HG03520 (cell line): ENCODE results near the gene TMEM147.

ENCODE experiments used
- ATAC-seq: cut with Tn5 transposase; IDR thresholded peaks from one replicate; pipeline ENCODE4 v1.9.1; 2021; ENCODE audit warnings: mild to moderate bottlenecking, moderate library complexity; ENCODE audit not compliant: unreplicated experiment

The TMEM147 gene

DNA sequence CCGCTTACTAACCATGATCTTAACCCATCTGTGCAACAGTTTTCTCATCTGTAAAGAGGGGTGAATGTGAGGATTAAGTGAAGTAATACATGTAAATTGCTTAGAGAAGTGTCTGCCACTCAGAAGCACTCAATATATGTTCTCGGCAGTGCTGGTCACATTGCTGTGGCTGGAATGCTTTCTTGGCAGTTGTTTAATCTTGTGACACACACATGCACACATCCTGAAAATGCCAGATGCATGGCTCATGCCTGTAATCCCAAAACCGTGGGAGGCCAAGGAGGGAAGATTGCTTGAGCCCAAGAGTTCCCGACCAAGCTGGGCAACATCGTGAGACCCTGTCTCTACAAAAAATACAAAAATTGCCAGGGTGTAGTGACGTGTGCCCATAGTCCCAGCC lies 27.1 kb upstream of the TMEM147 start:
- no peak for ATAC-seq

DNA sequence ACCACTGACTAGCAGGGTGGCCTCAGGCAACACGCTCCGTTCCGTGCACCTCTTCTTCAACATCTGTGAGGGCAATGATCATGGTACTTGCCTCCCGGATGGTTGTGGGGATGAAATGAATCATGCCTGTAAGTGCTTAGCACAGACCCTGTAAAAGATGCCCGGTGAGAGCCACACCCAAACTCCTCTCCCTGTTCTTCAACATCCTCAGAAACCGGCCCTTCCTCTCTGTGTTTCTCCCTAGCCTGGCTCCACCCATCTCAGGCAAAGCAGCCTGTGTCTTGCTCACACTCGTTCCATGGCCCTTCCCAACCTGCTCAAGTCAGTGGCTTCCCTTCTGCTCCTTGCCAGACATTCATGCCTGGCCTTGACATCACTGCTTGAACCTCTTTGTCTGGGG lies 26.1 kb upstream of the TMEM147 start:
- ATAC-seq = no peak

DNA sequence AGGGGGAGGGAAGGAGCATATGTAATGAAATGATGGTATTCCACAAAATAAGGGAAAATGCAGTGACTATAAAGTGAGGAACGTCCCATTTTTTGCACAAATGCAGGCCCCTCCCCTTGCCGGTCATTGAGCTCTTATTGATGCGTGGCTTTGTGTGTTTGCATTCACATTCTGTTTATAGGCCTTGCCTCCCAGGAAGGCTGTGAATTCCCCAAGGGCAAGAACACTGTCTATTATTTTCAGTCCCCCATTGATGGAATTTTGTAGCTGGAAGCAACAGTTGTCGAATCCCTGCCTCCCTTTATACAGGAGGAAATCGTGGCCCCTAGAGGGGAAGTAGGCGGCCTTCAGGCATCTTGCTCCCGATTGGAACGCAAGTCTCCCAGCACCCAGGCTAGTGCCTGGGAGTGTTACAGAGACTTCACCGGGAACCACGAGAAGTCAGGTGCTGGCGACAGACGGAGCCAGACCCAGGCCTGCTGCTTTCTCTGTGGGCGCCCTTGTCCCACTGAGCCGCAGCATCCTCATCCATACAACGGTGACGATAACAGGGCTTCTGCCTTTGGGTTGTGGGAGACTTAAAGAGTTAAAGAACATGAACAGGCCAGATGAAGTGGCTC lies 24.2 kb upstream of the TMEM147 start:
- ATAC-seq = no peak

DNA sequence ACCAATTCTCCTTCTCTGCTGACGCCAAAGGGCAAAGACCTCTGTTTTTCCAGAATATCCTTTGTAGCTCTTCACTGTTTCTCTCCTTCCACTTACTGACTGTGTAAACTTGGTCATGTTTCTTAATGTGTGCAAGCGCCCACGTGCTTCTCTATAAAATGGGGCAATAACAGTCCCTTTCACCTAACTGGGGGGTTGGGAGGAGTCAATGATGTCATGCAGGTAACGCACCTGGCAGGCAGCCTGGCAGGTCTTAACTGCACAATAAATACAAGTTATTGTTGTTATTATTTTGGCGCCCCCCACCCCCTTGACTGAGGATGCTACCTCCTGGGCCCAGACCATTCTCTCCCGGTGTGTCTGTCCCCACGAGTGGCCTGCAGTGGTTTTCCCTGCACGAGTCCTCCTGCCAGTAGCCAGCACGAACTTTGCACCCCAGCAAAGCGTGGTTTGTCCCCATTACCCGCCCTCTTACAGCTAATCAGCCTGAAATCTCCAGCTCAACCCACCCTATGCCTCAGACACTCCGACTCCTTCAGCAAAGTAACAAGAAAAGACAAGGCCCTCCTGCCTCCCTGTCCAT lies 22.6 kb upstream of the TMEM147 start:
- ATAC-seq = no peak

DNA sequence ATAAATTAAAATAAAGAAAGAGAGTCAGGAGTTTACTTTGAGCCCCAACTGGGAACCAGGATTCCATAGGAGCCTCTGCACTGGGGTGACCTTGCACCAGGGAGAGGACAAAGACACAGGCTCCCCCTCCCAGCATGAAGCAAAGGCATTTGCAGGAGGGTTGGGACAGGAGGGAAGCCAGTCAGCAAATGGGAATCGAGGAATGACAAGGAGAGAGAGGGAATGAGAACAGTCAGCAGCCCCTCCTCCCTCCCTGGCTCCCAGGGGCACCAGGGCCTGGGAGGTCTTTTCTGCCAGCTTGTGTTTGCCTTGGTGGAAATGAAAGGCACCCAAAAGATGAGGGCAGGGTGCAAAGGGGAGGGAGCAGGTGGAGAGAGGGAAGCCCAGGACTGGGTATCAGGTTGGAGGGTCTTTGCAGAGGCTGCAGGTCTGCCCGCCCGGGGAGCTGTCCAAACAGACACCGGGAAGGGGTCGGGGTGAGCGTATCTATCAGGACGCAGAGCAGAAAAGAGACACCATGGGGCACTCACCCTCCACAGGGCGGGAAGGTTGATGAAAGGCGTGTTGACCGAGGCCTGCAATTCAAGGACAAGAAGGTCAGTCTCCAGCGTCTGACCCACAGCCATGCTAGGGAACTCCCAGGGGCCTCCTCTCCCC lies 21.1 kb upstream of the TMEM147 start:
- no peak for ATAC-seq

DNA sequence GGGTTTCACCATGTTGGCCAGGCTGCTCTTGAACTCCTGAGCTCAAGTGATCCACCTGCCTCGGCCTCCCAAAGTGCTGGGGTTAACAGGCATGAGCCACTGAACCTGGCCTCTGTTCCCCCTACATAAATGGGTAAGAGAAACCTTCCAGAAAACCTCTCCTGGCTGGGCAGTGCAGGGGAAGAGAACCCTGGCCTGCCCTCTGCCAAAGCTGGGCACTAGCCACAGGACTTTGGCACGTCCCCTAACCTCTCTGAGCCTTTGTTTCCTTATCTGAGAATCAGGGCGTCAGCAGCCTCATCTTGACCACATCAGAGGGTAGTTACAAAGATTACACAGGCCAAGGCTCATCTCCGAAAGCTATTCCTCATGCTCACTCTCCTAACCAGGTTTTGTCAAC lies 19.6 kb upstream of the TMEM147 start:
- no peak for ATAC-seq

DNA sequence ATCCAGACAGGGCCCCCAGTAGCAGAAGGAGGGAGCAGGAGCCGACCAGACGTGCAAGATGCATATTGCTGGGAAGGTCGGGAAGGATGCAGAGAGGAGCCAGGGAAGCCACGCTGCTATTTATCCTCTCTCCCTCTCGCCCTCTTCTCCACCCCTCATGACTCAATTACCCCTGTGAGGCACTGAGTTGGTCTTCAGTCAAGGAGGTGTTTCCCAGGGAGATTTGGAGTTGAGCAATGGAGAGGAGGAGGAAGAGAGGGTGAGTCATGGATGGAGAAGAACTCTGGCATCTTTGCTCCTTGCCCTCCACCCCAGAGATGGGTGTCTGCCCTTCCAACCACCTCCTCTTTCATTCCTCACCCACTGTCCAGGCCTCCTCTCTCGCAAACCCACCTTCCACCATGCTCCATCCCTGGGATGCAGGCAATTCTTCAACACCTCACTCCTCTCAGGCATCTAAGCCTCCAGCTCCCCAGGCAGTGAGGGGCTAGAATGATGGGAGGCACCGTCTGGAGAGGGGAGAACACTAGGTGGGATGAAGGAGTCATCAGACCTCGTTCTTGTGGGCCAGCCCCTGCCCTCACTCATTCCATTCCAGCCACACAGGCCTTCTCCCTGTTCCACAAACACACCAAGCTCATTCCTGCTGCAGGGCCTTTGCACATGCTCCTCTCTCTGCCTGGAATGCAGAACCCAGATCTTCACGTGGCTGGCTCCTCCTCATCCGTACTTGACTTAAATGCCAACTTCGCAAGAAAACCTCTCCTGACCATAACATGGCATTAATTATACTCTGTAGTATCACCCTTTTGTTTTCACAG lies 17.0 kb upstream of the TMEM147 start, which contains the start of gene SBSN:
TSS of gene SBSN (minus strand) at position 94 of the 821 bp plus-strand sequence. CDS start at position 64, 30 bp downstream.
- ATAC-seq = no peak

DNA sequence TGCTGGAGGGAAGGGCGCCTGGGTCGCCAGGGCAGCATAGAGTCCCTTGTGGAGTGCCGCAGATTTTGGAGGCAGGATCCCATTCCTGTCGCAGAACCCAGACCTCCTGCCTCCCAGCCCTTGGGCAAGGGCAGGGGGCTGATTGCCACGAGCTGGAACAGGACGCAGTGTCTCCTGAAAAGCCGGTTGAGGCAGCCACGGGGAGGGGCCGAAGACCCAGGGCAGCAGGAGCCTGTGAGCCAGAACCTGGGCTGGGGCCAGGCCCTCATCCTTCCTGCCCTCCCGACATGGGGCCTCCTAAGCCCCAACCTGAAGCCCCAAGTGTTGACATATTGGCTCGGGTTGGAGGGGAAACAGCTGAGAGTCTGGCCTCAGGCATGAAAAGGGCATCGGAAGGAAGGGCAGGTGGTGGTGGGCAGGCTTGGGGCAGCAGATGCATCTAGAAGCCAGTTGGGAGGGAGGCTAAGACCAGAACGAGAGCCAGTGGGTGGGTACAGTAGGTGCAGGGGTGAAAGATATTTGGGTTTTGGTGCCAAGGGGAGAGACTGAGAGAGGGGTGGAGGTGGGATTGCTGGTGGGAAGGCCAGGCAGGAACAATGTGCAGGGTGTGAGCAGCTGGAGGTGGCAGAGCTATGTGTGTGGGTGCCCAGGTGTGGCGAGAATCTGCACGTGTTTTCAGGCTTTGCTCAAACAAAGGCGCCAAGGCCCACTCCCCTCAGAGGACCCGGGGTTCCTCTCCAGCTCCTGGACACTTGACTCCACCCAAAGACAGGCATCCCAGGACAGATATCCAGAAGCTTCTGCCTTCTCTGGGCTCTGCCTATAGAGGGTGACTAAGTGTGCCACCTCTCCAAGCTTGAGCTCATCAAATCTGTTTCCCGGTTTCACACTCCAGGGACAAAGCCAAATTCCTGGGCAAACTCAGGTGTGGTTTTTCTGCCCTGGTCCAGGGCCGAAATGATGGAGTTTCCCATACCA lies 15.9 kb upstream of the TMEM147 start:
- no peak for ATAC-seq

DNA sequence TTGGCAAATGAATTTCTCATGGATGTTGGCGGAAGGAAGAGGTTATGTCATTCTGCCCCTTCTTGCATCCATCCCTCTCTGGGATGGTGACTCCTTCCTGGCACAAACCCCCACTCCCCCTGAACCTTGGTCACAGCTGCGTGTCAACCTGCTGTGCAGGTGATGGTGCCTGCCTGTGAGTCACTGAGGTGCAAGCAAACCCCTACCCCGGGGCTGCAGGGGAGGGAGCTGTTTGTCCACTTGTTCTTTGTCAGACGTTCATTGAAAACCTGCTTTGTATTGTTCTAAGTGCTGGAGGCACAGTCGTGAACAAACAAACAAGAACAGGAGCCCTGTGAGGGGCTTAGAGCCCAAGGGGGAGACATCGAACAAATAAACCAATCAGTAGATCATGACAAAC lies 14.1 kb upstream of the TMEM147 start:
- no peak for ATAC-seq

DNA sequence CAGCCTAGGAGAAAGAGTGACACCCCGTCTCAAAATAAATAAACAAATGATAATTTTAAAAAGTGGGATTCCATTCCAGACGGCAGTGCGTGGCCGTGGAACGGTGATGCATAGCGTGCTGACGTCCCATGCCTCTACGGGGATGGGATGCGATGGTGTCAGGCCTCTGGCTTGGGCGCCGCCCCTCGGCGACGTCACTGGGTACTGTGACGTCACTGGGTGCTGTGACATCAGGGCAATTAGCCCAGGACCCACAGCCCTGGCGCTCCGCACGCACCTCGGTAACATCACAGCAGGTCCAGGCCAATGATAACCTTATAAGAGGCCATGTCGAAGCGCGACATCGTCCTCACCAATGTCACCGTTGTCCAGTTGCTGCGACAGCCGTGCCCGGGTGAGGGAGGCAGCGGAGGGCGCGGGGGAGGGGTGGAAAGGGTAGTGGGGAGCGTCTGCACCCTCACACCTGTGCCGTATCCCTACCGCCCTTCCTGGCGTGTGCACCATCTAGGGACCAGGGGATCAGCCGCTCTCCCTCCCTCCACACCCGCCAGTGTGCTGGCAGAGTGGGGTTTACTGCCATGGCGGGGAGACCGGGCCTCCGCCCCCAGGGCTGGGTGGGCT lies 12.1 kb upstream of the TMEM147 start, which contains the start of gene GAPDHS:
TSS of gene GAPDHS (plus strand) at position 256 of the 621 bp plus-strand sequence. CDS start at position 328, 72 bp downstream.
- ATAC-seq = no peak

DNA sequence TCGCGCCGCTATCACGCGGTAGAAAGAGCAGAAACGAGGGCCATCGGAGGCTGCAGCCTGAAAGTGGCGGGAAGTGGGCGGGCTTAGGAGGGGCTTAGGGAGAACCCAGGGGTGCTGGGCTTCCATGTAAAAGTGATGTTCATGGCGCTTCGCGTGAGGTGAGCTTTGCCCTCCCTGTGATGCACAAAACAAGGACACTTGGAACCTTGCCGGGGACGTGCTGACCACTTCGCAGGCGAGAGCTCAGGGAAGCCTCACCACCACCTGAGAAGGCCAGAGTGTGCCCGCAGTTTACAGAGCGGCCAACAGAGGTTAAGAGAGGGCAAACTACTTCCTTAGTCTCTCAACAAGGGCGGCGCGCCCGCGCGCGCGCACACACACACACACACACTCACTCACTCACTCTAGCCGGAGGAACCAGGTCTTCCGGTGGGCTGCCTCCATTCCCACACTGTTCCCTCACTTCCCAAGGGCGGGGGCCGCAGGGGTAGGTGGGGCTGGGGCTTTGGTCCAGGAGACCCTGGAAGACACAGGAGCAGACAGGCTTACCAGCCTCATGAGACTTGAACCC lies 11.5 kb upstream of the TMEM147 start:
- no peak for ATAC-seq

DNA sequence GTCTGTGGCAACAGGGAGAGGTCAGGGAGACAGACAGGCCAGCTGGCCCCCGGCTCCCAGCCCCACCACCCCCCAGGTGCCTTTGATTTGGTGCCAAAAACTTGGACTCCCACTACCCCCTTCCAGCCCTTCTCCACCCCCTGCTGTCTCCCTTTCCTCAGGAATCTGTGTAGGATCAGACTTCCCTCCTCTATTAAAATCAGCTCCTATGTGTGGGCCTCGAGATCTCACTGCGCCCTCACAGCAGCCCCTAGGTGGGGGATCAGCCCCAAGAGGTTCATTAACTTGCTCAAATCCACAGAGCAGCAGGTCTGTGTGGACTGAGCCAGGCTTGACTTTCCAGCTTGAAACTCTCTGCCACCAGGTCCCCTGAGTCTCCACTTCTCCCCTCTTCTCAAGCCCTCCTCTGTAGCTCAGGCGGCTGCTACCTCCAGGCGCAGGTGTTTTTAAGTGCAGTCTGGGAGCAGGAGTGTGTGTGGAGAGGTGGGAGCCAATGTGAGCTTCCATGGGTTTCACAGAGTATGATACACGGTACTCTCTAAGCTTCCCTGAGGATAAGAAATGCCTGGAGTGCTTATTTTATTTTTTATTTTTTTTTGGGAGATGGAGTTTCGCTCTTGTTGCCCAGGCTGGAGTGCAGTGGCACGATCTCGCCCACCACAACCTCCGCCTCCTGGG lies 10.5 kb upstream of the TMEM147 start:
- no peak for ATAC-seq

DNA sequence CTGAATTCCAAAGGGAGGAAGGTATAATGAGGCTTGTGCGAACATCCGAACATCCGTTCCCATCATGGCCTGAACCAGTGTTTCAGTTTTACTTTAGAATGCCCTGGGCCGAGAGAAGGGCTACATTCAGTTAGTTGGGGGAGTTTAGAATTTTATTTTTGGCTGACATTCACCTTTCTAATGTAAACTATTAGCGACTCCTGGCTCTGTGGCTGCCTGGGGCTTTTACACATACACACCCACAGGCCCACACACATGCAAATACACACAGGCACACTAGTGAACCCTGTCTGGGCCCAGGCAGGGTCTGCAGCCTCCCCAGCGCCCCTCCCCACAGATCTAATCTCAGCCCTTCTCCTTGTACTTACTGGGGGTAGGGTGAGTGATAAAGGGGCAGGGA lies 6.1 kb upstream of the TMEM147 start:
- ATAC-seq = no peak

DNA sequence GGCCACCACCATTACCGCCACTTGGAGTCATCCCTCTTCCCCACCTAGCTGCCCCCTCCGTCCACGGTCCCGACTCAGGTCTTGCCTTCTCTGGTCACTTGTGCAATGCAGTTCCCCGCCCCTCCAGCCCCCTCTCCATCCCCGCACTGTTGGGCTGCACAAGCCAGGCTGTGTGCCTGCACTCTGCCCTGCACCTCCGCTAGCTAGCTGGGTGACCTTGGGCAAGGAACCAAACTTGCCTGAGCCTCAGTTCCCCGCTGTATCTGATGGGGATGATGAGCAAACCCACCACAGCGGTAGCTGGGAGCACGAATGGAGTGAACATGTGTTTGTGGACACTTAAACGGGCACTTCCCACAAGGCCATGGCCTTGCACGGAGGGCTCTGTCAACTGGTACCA lies 5.6 kb upstream of the TMEM147 start:
- no peak for ATAC-seq

DNA sequence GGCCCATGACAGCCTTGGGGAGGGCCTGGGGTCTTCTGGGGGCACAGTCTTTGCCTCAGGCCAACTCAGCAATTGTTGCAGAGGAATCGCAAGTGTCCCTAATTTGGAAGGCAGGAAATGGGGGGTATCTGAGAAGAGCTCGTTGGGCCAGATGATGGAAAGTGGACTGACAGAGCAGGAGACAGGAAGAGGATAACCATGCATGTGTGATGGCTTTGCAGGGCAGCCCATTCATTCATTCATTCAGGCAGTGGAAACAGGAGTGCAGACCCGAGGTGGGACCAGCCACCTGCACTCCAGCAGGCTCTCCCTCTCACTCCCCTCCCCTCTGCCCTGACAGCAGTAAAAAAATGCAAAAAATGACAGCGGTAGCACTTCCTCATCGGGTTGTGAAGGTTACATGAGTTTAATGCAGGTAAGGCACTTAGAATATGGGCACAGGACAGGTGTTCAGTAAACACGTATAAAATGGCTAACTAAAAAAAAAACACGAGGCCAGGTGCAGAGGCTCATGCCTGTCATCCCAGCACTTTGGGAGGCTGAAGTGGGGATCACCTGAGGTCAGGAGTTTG lies 5.0 kb upstream of the TMEM147 start:
- no peak for ATAC-seq

DNA sequence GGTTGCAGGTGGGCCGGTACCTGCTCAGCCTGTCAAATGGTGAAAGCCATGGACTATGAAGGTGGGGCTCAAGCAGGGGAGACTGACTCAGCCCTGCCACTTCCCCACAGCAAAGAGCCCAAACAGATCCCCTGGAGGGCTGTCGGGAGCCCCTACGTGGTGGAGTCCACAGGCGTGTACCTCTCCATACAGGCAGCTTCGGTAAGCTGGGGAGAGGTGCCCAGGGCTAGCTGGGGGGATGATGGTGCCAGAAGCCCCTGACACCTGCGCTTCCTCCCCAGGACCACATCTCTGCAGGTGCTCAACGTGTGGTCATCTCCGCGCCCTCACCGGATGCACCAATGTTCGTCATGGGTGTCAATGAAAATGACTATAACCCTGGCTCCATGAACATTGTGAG lies 3.2 kb upstream of the TMEM147 start:
- ATAC-seq = no peak

DNA sequence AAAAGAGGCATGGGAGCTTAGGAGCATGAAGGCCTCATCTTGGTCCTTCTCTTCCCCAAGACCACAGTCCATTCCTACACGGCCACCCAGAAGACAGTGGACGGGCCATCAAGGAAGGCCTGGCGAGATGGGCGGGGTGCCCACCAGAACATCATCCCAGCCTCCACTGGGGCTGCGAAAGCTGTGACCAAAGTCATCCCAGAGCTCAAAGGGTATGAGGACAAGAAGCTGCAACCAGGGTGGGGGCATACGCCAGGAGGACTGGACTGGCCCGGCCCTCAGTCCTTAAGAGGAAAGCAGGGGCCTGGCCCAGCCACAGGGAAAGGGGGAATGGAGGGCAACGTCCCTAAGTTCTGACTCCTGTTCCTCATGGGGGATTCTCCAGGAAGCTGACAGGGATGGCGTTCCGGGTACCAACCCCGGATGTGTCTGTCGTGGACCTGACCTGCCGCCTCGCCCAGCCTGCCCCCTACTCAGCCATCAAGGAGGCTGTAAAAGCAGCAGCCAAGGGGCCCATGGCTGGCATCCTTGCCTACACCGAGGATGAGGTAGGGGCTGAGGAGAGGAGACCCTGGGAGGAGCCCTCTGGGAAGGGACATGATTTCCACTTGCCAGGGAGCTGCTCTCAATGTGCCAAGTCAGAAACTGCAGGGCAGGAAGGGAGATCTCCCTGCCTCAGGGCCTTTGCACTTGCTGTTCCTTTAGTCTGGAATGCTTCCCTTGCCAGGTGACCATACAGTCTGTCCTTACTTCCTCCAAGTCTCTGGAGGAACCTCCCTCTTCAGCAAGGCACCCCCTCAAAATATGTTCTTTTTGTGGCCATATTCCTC lies 1.9 kb upstream of the TMEM147 start:
- no peak for ATAC-seq
